BE2C (cell line): ENCODE results near the gene CRTC1.

Experiments used
- DNase-seq: peaks from one replicate; pipeline ENCODE4 v3.0.0-alpha.2; 2020
- H3K27me3 ChIP-seq: fragments of 250-450 bp; sonication (Bioruptor Pico); 2 replicates; pipeline ENCODE4 v1.5.1; 2020; ENCODE audit warnings: mild to moderate bottlenecking
- H3K36me3 ChIP-seq: fragments of 250-450 bp; sonication (Bioruptor Pico); 2 replicates; pipeline ENCODE4 v1.5.1; 2020; ENCODE audit warnings: mild to moderate bottlenecking
- H3K4me1 ChIP-seq: fragments of 250-450 bp; sonication (Bioruptor Pico); 2 replicates; pipeline ENCODE4 v1.5.1; 2020
- H3K4me3 ChIP-seq: 2 replicates; pipeline ENCODE4 v1.5.1; 2011; ENCODE audit warnings: low read depth, low read length
- H3K9me3 ChIP-seq: fragments of 250-450 bp; sonication (Bioruptor Pico); 2 replicates; pipeline ENCODE4 v1.5.1; 2020
- CTCF ChIP-seq: IDR thresholded peaks from 2 replicates; pipeline ENCODE4 v1.5.1; 2012; ENCODE audit warnings: mild to moderate bottlenecking, low read depth, low read length

CRTC1 gene

GRCh38 chr19:18668252-18668631, 15.2 kb upstream of the CRTC1 start:
- Histone ChIP-seq H3K4me3 (no peak overlapping the region), H3K27me3 (no peaks in the 10 kb centered on the region), H3K36me3 (peaks cover 18% of the 10 kb centered on the region), H3K9me3 (no peaks in the 10 kb centered on the region), H3K4me1 (peaks cover 26% of the 10 kb centered on the region)
- TF ChIP-seq CTCF: no peak
- DNase-seq: no peak

GRCh38 chr19:18668744-18669523, 14.5 kb upstream of the CRTC1 start:
- no peak for TF ChIP-seq CTCF
- Histone ChIP-seq H3K36me3 (peaks cover 18% of the 10 kb centered on the region), H3K4me3 (no peak overlapping the region)

GRCh38 chr19:18669524-18669817, 14.0 kb upstream of the CRTC1 start:
- DNase-seq: no peak
- Histone ChIP-seq H3K27me3 (no peaks in the 10 kb centered on the region), H3K9me3 (no peaks in the 10 kb centered on the region), H3K4me1 (peaks cover 26% of the 10 kb centered on the region), H3K36me3 (peaks cover 18% of the 10 kb centered on the region), H3K4me3 (no peak overlapping the region)
- TF ChIP-seq CTCF: no peak

More at GRCh38 chr19:18668744-18669523, 14.5 kb upstream of the CRTC1 start:
- Histone ChIP-seq H3K9me3 (no peaks in the 10 kb centered on the region), H3K27me3 (no peaks in the 10 kb centered on the region), H3K4me1 (peaks cover 26% of the 10 kb centered on the region)
- no peak for DNase-seq

- no peak for TF ChIP-seq CTCF
- no peaks in the 10 kb centered on the region for H3K9me3 ChIP-seq
- no peak overlapping the region for H3K4me3 ChIP-seq
- no peaks in the 10 kb centered on the region for H3K27me3 ChIP-seq
- peaks cover 18% of the 10 kb centered on the region for H3K36me3 ChIP-seq
- no peak for DNase-seq
- peaks cover 26% of the 10 kb centered on the region for H3K4me1 ChIP-seq
These were observed 13.6 kb upstream of the CRTC1 start for GRCh38 chr19:18669883-18670282.

- TF ChIP-seq CTCF: no peak
- H3K4me1 ChIP-seq: peaks cover 26% of the 10 kb centered on the region
These were observed 13.2 kb upstream of the CRTC1 start for GRCh38 chr19:18670312-18670711.

GRCh38 chr19:18671303-18672043, 12.0 kb upstream of the CRTC1 start:
- Histone ChIP-seq H3K4me3 (no peak overlapping the region), H3K36me3 (peaks cover 18% of the 10 kb centered on the region), H3K4me1 (peaks cover 27% of the 10 kb centered on the region), H3K9me3 (no peaks in the 10 kb centered on the region), H3K27me3 (no peaks in the 10 kb centered on the region)
- DNase-seq: no peak
- no peak for TF ChIP-seq CTCF

More at GRCh38 chr19:18670312-18670711, 13.2 kb upstream of the CRTC1 start:
- no peaks in the 10 kb centered on the region for H3K9me3 ChIP-seq
- peak; percentile 55 for DNase-seq
- H3K36me3 ChIP-seq: peaks cover 18% of the 10 kb centered on the region
- H3K4me3 ChIP-seq: no peak overlapping the region
- H3K27me3 ChIP-seq: no peaks in the 10 kb centered on the region
